ENCODE results near the gene PARPBP. TPM values are rescaled to one million over a fixed set of nuclear protein-coding genes. Genes with fewer than 3 reads are reported as not detected.

PARPBP gene
- total and polyA plus RNA-seq, 2 experiments from 2014 or later, result 37.3 to 44.8 TPM

DNA sequence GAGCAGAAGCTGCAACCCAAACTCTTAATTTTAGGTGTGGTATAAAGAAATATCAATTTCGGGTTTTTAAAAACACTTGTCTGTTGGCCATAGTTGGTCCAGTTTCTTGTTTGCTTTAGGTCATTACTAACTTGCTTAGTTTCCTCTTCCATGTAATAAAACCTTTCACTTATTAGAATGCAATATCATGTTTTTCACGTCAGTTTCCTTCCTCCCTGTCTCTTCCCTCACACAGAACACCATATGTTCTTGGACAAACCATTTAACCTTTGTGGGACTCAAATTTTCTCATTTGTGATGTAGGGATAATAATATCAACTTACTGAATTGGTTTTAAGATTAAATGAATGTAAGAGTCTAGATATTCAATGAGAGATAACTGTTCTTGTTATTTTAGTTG, 54.8 kb downstream of the PARPBP start:
- H3K27me3 ChIP-seq (ENCODE audit: insufficient read depth), result no peaks in the 10 kb centered on the region
- no peak overlapping the region for H3K4me3 Mint-ChIP-seq
- H3K36me3 ChIP-seq (ENCODE audit: insufficient read depth), result no peaks in the 10 kb centered on the region
- H3K4me3 ChIP-seq, result no peak overlapping the region
- H3K27ac Mint-ChIP-seq, result no peak overlapping the region
- TF ChIP-seq EZH2phosphoT487 (IDR thresholded peaks at IDR 0.05; ENCODE audit: unreplicated experiment) (no peak), POLR2AphosphoS5 (IDR thresholded peaks at IDR 0.05; ENCODE audit: low read depth) (no peak), CREB1 (CRISPR knock-in tag; IDR thresholded peaks at IDR 0.05; ENCODE audit: low read depth) (no peak), EZH2 (IDR thresholded peaks at IDR 0.05; ENCODE audit: low read depth, unreplicated experiment) (no peak), JUNB (IDR thresholded peaks at IDR 0.05; ENCODE audit: unreplicated experiment) (no peak), ZNF462 (CRISPR knock-in tag; IDR thresholded peaks at IDR 0.05) (no peak), NANOG (IDR thresholded peaks at IDR 0.05; ENCODE audit: borderline replicate concordance) (no peak), CTCF (conservative IDR thresholded peaks at IDR 0.05; ENCODE audit: low read depth in 2 of 2) (no peak), ZNF114 (CRISPR knock-in tag; IDR thresholded peaks at IDR 0.05) (no peak)
- TF ChIP-seq, protein P1, sequence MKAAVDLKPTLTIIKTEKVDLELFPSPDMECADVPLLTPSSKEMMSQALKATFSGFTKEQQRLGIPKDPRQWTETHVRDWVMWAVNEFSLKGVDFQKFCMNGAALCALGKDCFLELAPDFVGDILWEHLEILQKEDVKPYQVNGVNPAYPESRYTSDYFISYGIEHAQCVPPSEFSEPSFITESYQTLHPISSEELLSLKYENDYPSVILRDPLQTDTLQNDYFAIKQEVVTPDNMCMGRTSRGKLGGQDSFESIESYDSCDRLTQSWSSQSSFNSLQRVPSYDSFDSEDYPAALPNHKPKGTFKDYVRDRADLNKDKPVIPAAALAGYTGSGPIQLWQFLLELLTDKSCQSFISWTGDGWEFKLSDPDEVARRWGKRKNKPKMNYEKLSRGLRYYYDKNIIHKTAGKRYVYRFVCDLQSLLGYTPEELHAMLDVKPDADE (IDR thresholded peaks at IDR 0.05), result no peak
- TF ChIP-seq, protein P2, sequence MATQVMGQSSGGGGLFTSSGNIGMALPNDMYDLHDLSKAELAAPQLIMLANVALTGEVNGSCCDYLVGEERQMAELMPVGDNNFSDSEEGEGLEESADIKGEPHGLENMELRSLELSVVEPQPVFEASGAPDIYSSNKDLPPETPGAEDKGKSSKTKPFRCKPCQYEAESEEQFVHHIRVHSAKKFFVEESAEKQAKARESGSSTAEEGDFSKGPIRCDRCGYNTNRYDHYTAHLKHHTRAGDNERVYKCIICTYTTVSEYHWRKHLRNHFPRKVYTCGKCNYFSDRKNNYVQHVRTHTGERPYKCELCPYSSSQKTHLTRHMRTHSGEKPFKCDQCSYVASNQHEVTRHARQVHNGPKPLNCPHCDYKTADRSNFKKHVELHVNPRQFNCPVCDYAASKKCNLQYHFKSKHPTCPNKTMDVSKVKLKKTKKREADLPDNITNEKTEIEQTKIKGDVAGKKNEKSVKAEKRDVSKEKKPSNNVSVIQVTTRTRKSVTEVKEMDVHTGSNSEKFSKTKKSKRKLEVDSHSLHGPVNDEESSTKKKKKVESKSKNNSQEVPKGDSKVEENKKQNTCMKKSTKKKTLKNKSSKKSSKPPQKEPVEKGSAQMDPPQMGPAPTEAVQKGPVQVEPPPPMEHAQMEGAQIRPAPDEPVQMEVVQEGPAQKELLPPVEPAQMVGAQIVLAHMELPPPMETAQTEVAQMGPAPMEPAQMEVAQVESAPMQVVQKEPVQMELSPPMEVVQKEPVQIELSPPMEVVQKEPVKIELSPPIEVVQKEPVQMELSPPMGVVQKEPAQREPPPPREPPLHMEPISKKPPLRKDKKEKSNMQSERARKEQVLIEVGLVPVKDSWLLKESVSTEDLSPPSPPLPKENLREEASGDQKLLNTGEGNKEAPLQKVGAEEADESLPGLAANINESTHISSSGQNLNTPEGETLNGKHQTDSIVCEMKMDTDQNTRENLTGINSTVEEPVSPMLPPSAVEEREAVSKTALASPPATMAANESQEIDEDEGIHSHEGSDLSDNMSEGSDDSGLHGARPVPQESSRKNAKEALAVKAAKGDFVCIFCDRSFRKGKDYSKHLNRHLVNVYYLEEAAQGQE (IDR thresholded peaks at IDR 0.05; ENCODE audit: unreplicated experiment), result no peak
- no peaks in the 10 kb centered on the region for H3K27me3 Mint-ChIP-seq (ENCODE audit: insufficient read depth, low read depth, poor library complexity)
- no peaks in the 10 kb centered on the region for H3K79me2 ChIP-seq (replicated peaks; ENCODE audit: insufficient read depth)
- H3K36me3 Mint-ChIP-seq (ENCODE audit: low read depth), result no peaks in the 10 kb centered on the region; the same call in 2 of the 3 replicates
- no peak overlapping the region for H2AFZ ChIP-seq
- H3K27ac ChIP-seq (ENCODE audit: low read depth), result no peak overlapping the region
- no peak for ATAC-seq
- no peaks in the 10 kb centered on the region for H4K20me1 ChIP-seq (replicated peaks; ENCODE audit: insufficient read depth)
- H3K4me1 ChIP-seq (ENCODE audit: insufficient read depth), result no peaks in the 10 kb centered on the region
- no peak overlapping the region for H3K4me2 ChIP-seq
- no peaks in the 10 kb centered on the region for H3F3A ChIP-seq (replicated peaks; ENCODE audit: low read depth)
- DNase-seq (ENCODE audit: low spot score), result no peak
- no peaks in the 10 kb centered on the region for H3K9me3 Mint-ChIP-seq
- H3K4me1 Mint-ChIP-seq, result no peaks in the 10 kb centered on the region
- no peaks in the 10 kb centered on the region for H3K9me2 ChIP-seq (ENCODE audit: insufficient read depth)

All from GM23338 (cell line).